Measurements from ENCODE around the gene FAM209B.

Gene FAM209B

DNA sequence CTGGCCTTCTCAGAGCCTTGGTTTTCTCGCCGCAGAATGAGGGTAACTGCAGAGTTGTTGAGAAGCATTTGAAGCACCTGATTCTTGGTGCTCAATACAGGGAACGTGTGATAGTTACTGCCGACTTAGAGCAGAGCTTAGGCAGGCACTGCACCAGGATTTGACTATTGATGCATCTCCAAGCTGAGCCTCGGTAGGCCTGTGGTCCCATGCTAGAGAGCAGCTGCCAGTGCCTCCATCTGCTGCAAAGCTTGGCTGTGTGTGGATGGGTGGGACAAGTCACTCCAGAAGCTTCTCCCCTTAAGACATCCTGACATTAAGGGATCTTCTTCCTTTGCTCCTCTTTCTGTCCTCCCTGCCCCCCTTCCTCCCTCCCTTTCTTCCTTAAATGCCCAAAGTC is 40.9 kb downstream of the FAM209B start:
- no peaks in the 10 kb centered on the region for H3K27me3 ChIP-seq (ENCODE audit: low read length)
- H4K20me1 ChIP-seq (ENCODE audit: low read depth, low read length): no peaks in the 10 kb centered on the region
- no peak overlapping the region for H3K4me2 ChIP-seq (ENCODE audit: low read depth, low read length, poor library complexity, severe bottlenecking)
- H3K36me3 ChIP-seq (ENCODE audit: low read length): no peaks in the 10 kb centered on the region
- TF ChIP-seq EZH2phosphoT487 (conservative IDR thresholded peaks at IDR 0.05; ENCODE audit: low read length): no peak
- TF ChIP-seq, protein P1, sequence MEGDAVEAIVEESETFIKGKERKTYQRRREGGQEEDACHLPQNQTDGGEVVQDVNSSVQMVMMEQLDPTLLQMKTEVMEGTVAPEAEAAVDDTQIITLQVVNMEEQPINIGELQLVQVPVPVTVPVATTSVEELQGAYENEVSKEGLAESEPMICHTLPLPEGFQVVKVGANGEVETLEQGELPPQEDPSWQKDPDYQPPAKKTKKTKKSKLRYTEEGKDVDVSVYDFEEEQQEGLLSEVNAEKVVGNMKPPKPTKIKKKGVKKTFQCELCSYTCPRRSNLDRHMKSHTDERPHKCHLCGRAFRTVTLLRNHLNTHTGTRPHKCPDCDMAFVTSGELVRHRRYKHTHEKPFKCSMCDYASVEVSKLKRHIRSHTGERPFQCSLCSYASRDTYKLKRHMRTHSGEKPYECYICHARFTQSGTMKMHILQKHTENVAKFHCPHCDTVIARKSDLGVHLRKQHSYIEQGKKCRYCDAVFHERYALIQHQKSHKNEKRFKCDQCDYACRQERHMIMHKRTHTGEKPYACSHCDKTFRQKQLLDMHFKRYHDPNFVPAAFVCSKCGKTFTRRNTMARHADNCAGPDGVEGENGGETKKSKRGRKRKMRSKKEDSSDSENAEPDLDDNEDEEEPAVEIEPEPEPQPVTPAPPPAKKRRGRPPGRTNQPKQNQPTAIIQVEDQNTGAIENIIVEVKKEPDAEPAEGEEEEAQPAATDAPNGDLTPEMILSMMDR (IDR thresholded peaks at IDR 0.05; ENCODE audit: insufficient read depth, low read length, poor library complexity, severe bottlenecking): no peak
- no peak overlapping the region for H3K9ac ChIP-seq (ENCODE audit: low read length)
- H3K9me3 ChIP-seq (ENCODE audit: insufficient read depth, low read length): no peaks in the 10 kb centered on the region
- no peak overlapping the region for H3K27ac ChIP-seq (ENCODE audit: low read depth, low read length)
- no peaks in the 10 kb centered on the region for H3K79me2 ChIP-seq (ENCODE audit: insufficient read depth, low read length)
- H3F3A ChIP-seq (ENCODE audit: insufficient read depth): no peaks in the 10 kb centered on the region
- H2AFZ ChIP-seq (ENCODE audit: low read depth, low read length, severe bottlenecking): no peak overlapping the region
- H3K9me2 ChIP-seq (replicated peaks; ENCODE audit: insufficient read depth, low read length): no peaks in the 10 kb centered on the region
- no peak overlapping the region for H3K4me3 ChIP-seq (ENCODE audit: insufficient read depth, low read length, poor library complexity, severe bottlenecking)

DNA sequence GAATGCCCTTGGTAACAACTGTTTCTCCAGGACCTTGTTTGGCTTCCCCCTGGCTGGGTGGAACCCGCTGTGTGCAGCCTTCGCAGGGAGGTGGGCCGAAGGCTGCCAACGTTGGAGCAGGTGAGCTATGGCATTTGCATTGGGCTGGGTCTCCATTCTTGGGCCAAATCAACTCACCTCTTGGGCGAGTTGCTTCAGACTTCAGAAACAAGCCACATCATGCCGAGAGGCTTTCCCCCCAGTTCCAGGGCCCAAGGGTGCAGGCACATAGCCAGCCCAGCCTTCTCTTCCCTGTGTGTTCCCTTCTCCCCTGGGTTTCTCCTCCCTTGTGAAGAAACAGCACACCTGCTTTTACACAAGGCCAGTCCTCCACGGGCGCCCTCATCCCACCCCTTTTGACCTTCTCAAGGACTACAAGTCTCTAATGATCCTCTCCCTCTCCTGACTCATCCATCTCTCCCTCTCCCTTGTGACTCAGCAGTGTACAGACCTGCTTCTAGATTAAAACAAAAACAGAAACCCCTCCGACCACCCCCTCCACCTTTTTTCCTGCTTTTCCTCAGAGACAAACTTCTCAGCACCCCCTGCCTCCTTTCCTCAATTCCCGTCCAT is 41.6 kb downstream of the FAM209B start:
- Histone ChIP-seq H3F3A (ENCODE audit: insufficient read depth) (no peaks in the 10 kb centered on the region), H3K9me2 (replicated peaks; ENCODE audit: insufficient read depth, low read length) (no peaks in the 10 kb centered on the region), H3K27ac (ENCODE audit: low read depth, low read length) (no peak overlapping the region), H3K4me2 (ENCODE audit: low read depth, low read length, poor library complexity, severe bottlenecking) (no peak overlapping the region), H4K20me1 (ENCODE audit: low read depth, low read length) (no peaks in the 10 kb centered on the region), H3K36me3 (ENCODE audit: low read length) (no peaks in the 10 kb centered on the region), H3K27me3 (ENCODE audit: low read length) (no peaks in the 10 kb centered on the region), H3K9ac (ENCODE audit: low read length) (no peak overlapping the region), H2AFZ (ENCODE audit: low read depth, low read length, severe bottlenecking) (no peak overlapping the region), H3K4me3 (ENCODE audit: insufficient read depth, low read length, poor library complexity, severe bottlenecking) (no peak overlapping the region), H3K9me3 (ENCODE audit: insufficient read depth, low read length) (no peaks in the 10 kb centered on the region), H3K79me2 (ENCODE audit: insufficient read depth, low read length) (no peaks in the 10 kb centered on the region)
- TF ChIP-seq, protein P1 (IDR thresholded peaks at IDR 0.05; ENCODE audit: insufficient read depth, low read length, poor library complexity, severe bottlenecking): no peak
- TF ChIP-seq EZH2phosphoT487 (conservative IDR thresholded peaks at IDR 0.05; ENCODE audit: low read length): no peak

DNA sequence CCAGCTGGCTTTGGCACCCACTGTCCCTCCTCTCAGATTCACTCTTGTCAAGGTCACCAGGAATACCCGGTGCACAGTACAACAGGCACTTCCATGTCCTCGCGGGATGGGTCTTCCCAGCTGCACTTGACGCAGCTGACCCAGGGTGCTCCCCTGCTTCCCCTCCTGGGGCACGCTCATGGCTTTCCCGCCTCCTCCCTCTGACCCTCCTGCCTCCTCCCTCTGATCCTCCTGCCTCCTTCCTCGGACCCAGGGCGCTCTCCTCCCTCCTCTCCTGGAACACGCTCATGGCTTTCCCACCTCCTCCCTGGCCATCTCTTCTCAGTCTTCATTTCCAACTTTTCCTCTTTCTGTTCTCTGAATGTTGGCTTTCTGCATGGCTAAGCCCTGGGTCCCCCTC is 42.1 kb downstream of the FAM209B start:
- Histone ChIP-seq H3K9me3 (ENCODE audit: insufficient read depth, low read length) (no peaks in the 10 kb centered on the region), H4K20me1 (ENCODE audit: low read depth, low read length) (no peaks in the 10 kb centered on the region), H3F3A (ENCODE audit: insufficient read depth) (no peaks in the 10 kb centered on the region), H3K9me2 (replicated peaks; ENCODE audit: insufficient read depth, low read length) (no peaks in the 10 kb centered on the region), H3K79me2 (ENCODE audit: insufficient read depth, low read length) (no peaks in the 10 kb centered on the region), H3K36me3 (ENCODE audit: low read length) (no peaks in the 10 kb centered on the region), H2AFZ (ENCODE audit: low read depth, low read length, severe bottlenecking) (no peak overlapping the region), H3K4me3 (ENCODE audit: insufficient read depth, low read length, poor library complexity, severe bottlenecking) (no peak overlapping the region), H3K9ac (ENCODE audit: low read length) (no peak overlapping the region), H3K4me2 (ENCODE audit: low read depth, low read length, poor library complexity, severe bottlenecking) (no peak overlapping the region), H3K27me3 (ENCODE audit: low read length) (no peaks in the 10 kb centered on the region), H3K27ac (ENCODE audit: low read depth, low read length) (no peak overlapping the region)
- TF ChIP-seq EZH2phosphoT487 (conservative IDR thresholded peaks at IDR 0.05; ENCODE audit: low read length): no peak
- TF ChIP-seq, protein P1 (IDR thresholded peaks at IDR 0.05; ENCODE audit: insufficient read depth, low read length, poor library complexity, severe bottlenecking): no peak

Data from SU-DHL-6 (cell line).